KMS-11 (cell line): ENCODE data around the gene CACNG4.

Experiments
- H2AFZ ChIP-seq: fragments of 200-600 bp; sonication (generic); 2 replicates; pipeline ENCODE4 v1.6.1; 2016; ENCODE audit warnings: antibody characterized with exemption, mixed run types, low read depth
- H3K27ac ChIP-seq: fragments of 200-600 bp; sonication (generic); 2 replicates; pipeline ENCODE4 v1.6.1; 2016; ENCODE audit warnings: mild to moderate bottlenecking, mixed run types
- H3K27me3 ChIP-seq: fragments of 200-600 bp; sonication (generic); 2 replicates; pipeline ENCODE4 v1.6.1; 2017; ENCODE audit warnings: mild to moderate bottlenecking, low read depth, mixed run types, moderate library complexity; ENCODE audit not compliant: insufficient read depth
- H3K36me3 ChIP-seq: fragments of 200-600 bp; sonication (generic); 2 replicates; pipeline ENCODE4 v1.6.1; 2017; ENCODE audit warnings: mild to moderate bottlenecking, mixed run types; ENCODE audit not compliant: insufficient read depth
- H3K4me1 ChIP-seq: fragments of 200-600 bp; sonication (generic); 2 replicates; pipeline ENCODE4 v1.6.1; 2016; ENCODE audit warnings: mild to moderate bottlenecking, low read depth, mixed run types; ENCODE audit not compliant: poor library complexity, severe bottlenecking
- H3K4me2 ChIP-seq: fragments of 200-600 bp; sonication (generic); 2 replicates; pipeline ENCODE4 v1.7.0; 2016; ENCODE audit warnings: mild to moderate bottlenecking, mixed run types
- H3K4me3 ChIP-seq: fragments of 200-600 bp; sonication (generic); IDR thresholded peaks from 2 replicates; pipeline ENCODE4 v1.6.1; 2017; ENCODE audit warnings: low read depth, low read length, mixed read lengths; ENCODE audit not compliant: insufficient read depth
- H3K79me2 ChIP-seq: fragments of 200-600 bp; sonication (generic); 2 replicates; pipeline ENCODE4 v1.6.1; 2016; ENCODE audit warnings: low read depth, mixed run types; ENCODE audit not compliant: insufficient read depth
- H3K9ac ChIP-seq: fragments of 200-600 bp; sonication (generic); 2 replicates; pipeline ENCODE4 v1.6.1; 2016; ENCODE audit warnings: mild to moderate bottlenecking, mixed run types
- H4K20me1 ChIP-seq: fragments of 200-600 bp; sonication (generic); 2 replicates; pipeline ENCODE4 v1.6.1; 2016; ENCODE audit warnings: mild to moderate bottlenecking, mixed run types; ENCODE audit not compliant: insufficient read depth
- CTCF ChIP-seq: fragments of 200-600 bp; sonication (generic); conservative IDR thresholded peaks from 2 replicates; pipeline ENCODE4 v1.6.1; 2017; ENCODE audit warnings: low read depth, mild to moderate bottlenecking, antibody characterized with exemption, low read length, moderate library complexity, mixed read lengths

The CACNG4 gene

GRCh38 chr17:67054608-67055007 is 90.1 kb downstream of the CACNG4 start:
- Histone ChIP-seq H3K4me3 (no peak overlapping the region), H3K9ac (no peak overlapping the region), H4K20me1 (no peaks in the 10 kb centered on the region), H3K27me3 (no peaks in the 10 kb centered on the region), H3K4me2 (no peak overlapping the region), H3K4me1 (no peaks in the 10 kb centered on the region), H3K36me3 (no peaks in the 10 kb centered on the region), H2AFZ (no peak overlapping the region), H3K79me2 (no peaks in the 10 kb centered on the region), H3K27ac (no peak overlapping the region)
- no peak for TF ChIP-seq CTCF

GRCh38 chr17:67055041-67055443 is 90.5 kb downstream of the CACNG4 start:
- no peaks in the 10 kb centered on the region for H3K79me2 ChIP-seq
- H3K4me1 ChIP-seq: no peaks in the 10 kb centered on the region
- no peaks in the 10 kb centered on the region for H3K27me3 ChIP-seq
- no peak overlapping the region for H3K9ac ChIP-seq
- H3K27ac ChIP-seq: no peak overlapping the region
- no peaks in the 10 kb centered on the region for H4K20me1 ChIP-seq
- no peak overlapping the region for H2AFZ ChIP-seq
- no peak for TF ChIP-seq CTCF
- H3K4me3 ChIP-seq: no peak overlapping the region
- H3K36me3 ChIP-seq: no peaks in the 10 kb centered on the region
- H3K4me2 ChIP-seq: no peak overlapping the region

GRCh38 chr17:67055811-67056745 is 91.6 kb downstream of the CACNG4 start:
- TF ChIP-seq CTCF: no peak
- H4K20me1 ChIP-seq: no peaks in the 10 kb centered on the region
- no peak overlapping the region for H3K4me2 ChIP-seq
- no peaks in the 10 kb centered on the region for H3K36me3 ChIP-seq
- no peak overlapping the region for H3K4me3 ChIP-seq
- no peak overlapping the region for H2AFZ ChIP-seq
- no peaks in the 10 kb centered on the region for H3K79me2 ChIP-seq
- no peak overlapping the region for H3K9ac ChIP-seq
- H3K27me3 ChIP-seq: no peaks in the 10 kb centered on the region
- no peak overlapping the region for H3K27ac ChIP-seq
- H3K4me1 ChIP-seq: no peaks in the 10 kb centered on the region

GRCh38 chr17:67056746-67057490 is 92.4 kb downstream of the CACNG4 start:
- no peak overlapping the region for H3K4me2 ChIP-seq
- no peaks in the 10 kb centered on the region for H3K79me2 ChIP-seq
- H3K27ac ChIP-seq: no peak overlapping the region
- H3K36me3 ChIP-seq: no peaks in the 10 kb centered on the region
- H3K4me1 ChIP-seq: no peaks in the 10 kb centered on the region
- TF ChIP-seq CTCF: no peak
- H3K27me3 ChIP-seq: no peaks in the 10 kb centered on the region
- H2AFZ ChIP-seq: no peak overlapping the region
- no peak overlapping the region for H3K4me3 ChIP-seq
- no peak overlapping the region for H3K9ac ChIP-seq
- H4K20me1 ChIP-seq: no peaks in the 10 kb centered on the region
